GM23248 (cell line): ENCODE results near the gene IRF8. TPM values are rescaled to one million over a fixed set of nuclear protein-coding genes. Genes with fewer than 3 reads are reported as not detected.
A peak's percentile ranks its signal among the peaks of the same experiment; 100 is the strongest.

Experiments used
- DNase-seq: peaks from one replicate; pipeline ENCODE4 v3.0.0-alpha.2; 2015
- H2AFZ ChIP-seq: fragments of 200-600 bp; sonication (generic); 2 replicates; pipeline ENCODE4 v1.6.1; 2016; ENCODE audit warnings: antibody characterized with exemption
- H3F3A ChIP-seq: fragments of 200-600 bp; sonication (generic); 2 replicates; pipeline ENCODE4 v1.6.1; 2016; ENCODE audit warnings: mild to moderate bottlenecking, antibody characterized with exemption, mixed run types; ENCODE audit not compliant: insufficient read depth
- H3K27ac ChIP-seq: fragments of 200-600 bp; sonication (generic); 2 replicates; pipeline ENCODE4 v1.5.1; 2016; ENCODE audit warnings: mild to moderate bottlenecking
- H3K27me3 ChIP-seq: fragments of 200-600 bp; sonication (generic); replicated peaks from 2 replicates; pipeline ENCODE4 v1.6.1; 2016; ENCODE audit warnings: mild to moderate bottlenecking; ENCODE audit not compliant: insufficient read depth
- H3K36me3 ChIP-seq: fragments of 200-600 bp; sonication (generic); 2 replicates; pipeline ENCODE4 v1.6.1; 2016; ENCODE audit warnings: low read depth, mild to moderate bottlenecking
- H3K4me1 ChIP-seq: fragments of 200-600 bp; sonication (generic); 2 replicates; pipeline ENCODE4 v1.6.1; 2016; ENCODE audit warnings: mild to moderate bottlenecking; ENCODE audit not compliant: insufficient read depth
- H3K4me2 ChIP-seq: fragments of 200-600 bp; sonication (generic); one replicate; pipeline ENCODE4 v1.6.1; 2016; ENCODE audit warnings: mild to moderate bottlenecking; ENCODE audit not compliant: unreplicated experiment
- H3K4me3 ChIP-seq: fragments of 200-600 bp; sonication (generic); 2 replicates; pipeline ENCODE4 v1.5.1; 2016; ENCODE audit warnings: mild to moderate bottlenecking
- H3K79me2 ChIP-seq: fragments of 200-600 bp; sonication (generic); 2 replicates; pipeline ENCODE4 v1.6.1; 2016; ENCODE audit warnings: mild to moderate bottlenecking; ENCODE audit not compliant: insufficient read depth
- H3K9ac ChIP-seq: fragments of 200-600 bp; sonication (generic); 2 replicates; pipeline ENCODE4 v1.6.1; 2016; ENCODE audit warnings: mild to moderate bottlenecking
- H3K9me2 ChIP-seq: fragments of 200-600 bp; sonication (generic); 2 replicates; pipeline ENCODE4 v1.6.1; 2016; ENCODE audit warnings: mixed run types, mild to moderate bottlenecking, moderate library complexity; ENCODE audit not compliant: insufficient read depth
- H3K9me3 ChIP-seq: fragments of 200-600 bp; sonication (generic); one replicate; pipeline ENCODE4 v1.6.1; 2017; ENCODE audit warnings: low read depth
- H4K20me1 ChIP-seq: fragments of 200-600 bp; sonication (generic); 2 replicates; pipeline ENCODE4 v1.6.0; 2016; ENCODE audit not compliant: insufficient read depth
- EZH2 ChIP-seq: fragments of 200-600 bp; sonication (generic); IDR thresholded peaks from 2 replicates; pipeline ENCODE4 v1.6.1; 2018; ENCODE audit warnings: antibody characterized with exemption, mild to moderate bottlenecking; ENCODE audit not compliant: insufficient read depth, poor library complexity, severe bottlenecking
- EZH2phosphoT487 ChIP-seq: fragments of 200-600 bp; sonication (generic); IDR thresholded peaks from 2 replicates; pipeline ENCODE4 v1.6.1; 2018; ENCODE audit warnings: antibody characterized with exemption, moderate library complexity, mild to moderate bottlenecking, low read depth; ENCODE audit not compliant: insufficient read depth
- WGBS, 2 experiments: methylation state at CpG; one replicate each; pipeline ENCODE4 v1.1.6; 2015 to 2017; ENCODE audit warnings: low lambda C conversion rate in 2 of 2, low coverage in 1 of 2; ENCODE audit errors: missing lambda C conversion rate in 2 of 2; 5-methylcytosine and 5-hydroxymethylcytosine counted together
- in situ Hi-C: fragments of 300-500 bp; cut with MboI; formaldehyde crosslinking; loops from 2 replicates; pipeline ENCODE4 v1.15.0; 2020
- polyA plus RNA-seq: library from polyadenylated mRNA; unstranded; fragments of >200 nt; fragmentation: Nextera tagmentation; extraction: Ambion mirVana; gene quantifications from 2 replicates; pipeline ENCODE4 v1.2.1, GENCODE V29; 2016
- total RNA-seq: library from RNA; depleted of rRNA; stranded (reverse); fragments of >200 nt; shearing (Covaris generic); gene quantifications from 2 replicates; pipeline ENCODE4 v1.2.3, GENCODE V29; 2014

The IRF8 gene
- total and polyA plus RNA-seq, 2 experiments from 2014 or later: 0.31 TPM; not detected in 1

GRCh38 chr16:85927959-85928358 is 29.0 kb downstream of the IRF8 start:
- H3K27me3 ChIP-seq: peaks cover 63% of the 10 kb centered on the region
- H3K27ac ChIP-seq: no peak overlapping the region
- H4K20me1 ChIP-seq: no peaks in the 10 kb centered on the region
- no peak for TF ChIP-seq EZH2
- TF ChIP-seq EZH2phosphoT487: no peak
- no peaks in the 10 kb centered on the region for H3K36me3 ChIP-seq
- in situ Hi-C loops: no loop called here
- no peak overlapping the region for H3K9ac ChIP-seq
- no peaks in the 10 kb centered on the region for H3K4me1 ChIP-seq
- H3F3A ChIP-seq: no peaks in the 10 kb centered on the region
- WGBS, 2 experiments: 10 to 20% methylated on average over 7 of the region's 7 CpGs
- no peaks in the 10 kb centered on the region for H3K79me2 ChIP-seq
- H2AFZ ChIP-seq: no peak overlapping the region
- no peak for DNase-seq
- no peak overlapping the region for H3K4me2 ChIP-seq
- no peaks in the 10 kb centered on the region for H3K9me3 ChIP-seq
- H3K9me2 ChIP-seq: no peaks in the 10 kb centered on the region
- H3K4me3 ChIP-seq: no peak overlapping the region

DNA sequence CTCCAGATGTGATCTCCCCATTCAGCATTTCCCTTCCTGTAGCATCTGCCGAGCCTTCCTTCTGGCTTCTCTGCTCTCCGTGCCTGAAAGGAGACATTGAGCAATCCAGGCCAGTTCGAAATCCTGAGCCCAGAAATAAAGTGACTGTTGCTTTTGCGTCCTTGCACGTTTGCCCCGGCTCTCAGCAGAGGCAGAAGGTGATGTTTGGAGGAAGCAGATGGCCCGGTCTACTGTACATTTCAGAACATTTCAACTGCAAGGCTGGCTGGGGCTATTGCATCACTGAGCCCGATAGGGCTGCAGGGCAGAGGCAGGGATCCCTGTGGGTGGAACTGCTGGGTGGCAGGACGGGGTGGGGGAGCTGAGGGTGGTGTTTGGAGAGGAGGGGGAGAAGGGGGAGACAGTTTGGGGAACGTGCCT is 29.4 kb downstream of the IRF8 start:
- no peaks in the 10 kb centered on the region for H4K20me1 ChIP-seq
- no peaks in the 10 kb centered on the region for H3K36me3 ChIP-seq
- no peak overlapping the region for H3K4me2 ChIP-seq
- H3K27ac ChIP-seq: no peak overlapping the region
- H3K4me3 ChIP-seq: no peak overlapping the region
- no peak overlapping the region for H2AFZ ChIP-seq
- H3F3A ChIP-seq: no peaks in the 10 kb centered on the region
- 2 to 4% methylated on average over 9 to 10 of the region's 10 CpGs for WGBS, 2 experiments
- in situ Hi-C loops: no loop called here
- no peaks in the 10 kb centered on the region for H3K9me2 ChIP-seq
- peaks cover 61% of the 10 kb centered on the region for H3K27me3 ChIP-seq
- DNase-seq: peak; percentile 60
- H3K9me3 ChIP-seq: no peaks in the 10 kb centered on the region
- H3K4me1 ChIP-seq: no peaks in the 10 kb centered on the region
- no peak overlapping the region for H3K9ac ChIP-seq
- TF ChIP-seq EZH2phosphoT487: no peak
- TF ChIP-seq EZH2: no peak
- H3K79me2 ChIP-seq: no peaks in the 10 kb centered on the region

- no peak for DNase-seq
- Histone ChIP-seq H4K20me1 (no peaks in the 10 kb centered on the region), H3K4me2 (no peak overlapping the region), H3K4me1 (no peaks in the 10 kb centered on the region), H3K79me2 (no peaks in the 10 kb centered on the region), H3K27ac (no peak overlapping the region), H3K9me3 (no peaks in the 10 kb centered on the region), H3K36me3 (no peaks in the 10 kb centered on the region), H3K27me3 (peaks cover 64% of the 10 kb centered on the region), H3F3A (no peaks in the 10 kb centered on the region), H3K9me2 (no peaks in the 10 kb centered on the region), H3K9ac (no peak overlapping the region), H2AFZ (no peak overlapping the region), H3K4me3 (no peak overlapping the region)
- 77 to 83% methylated on average over 16 of the region's 16 CpGs for WGBS, 2 experiments
- no peak for TF ChIP-seq EZH2
- TF ChIP-seq EZH2phosphoT487: no peak
- in situ Hi-C loops: no loop called here
Measured at GRCh38 chr16:85929259-85929721, 30.3 kb downstream of the IRF8 start.

- H3K27ac ChIP-seq: no peak overlapping the region
- H3K9ac ChIP-seq: no peak overlapping the region
- in situ Hi-C loops: no loop called here
- H4K20me1 ChIP-seq: no peaks in the 10 kb centered on the region
- TF ChIP-seq EZH2 (no peak), EZH2phosphoT487 (no peak)
- H3K4me3 ChIP-seq: no peak overlapping the region
- no peak overlapping the region for H2AFZ ChIP-seq
- H3K27me3 ChIP-seq: peaks cover 72% of the 10 kb centered on the region
- H3K36me3 ChIP-seq: no peaks in the 10 kb centered on the region
- no peak overlapping the region for H3K4me2 ChIP-seq
- H3K79me2 ChIP-seq: no peaks in the 10 kb centered on the region
- H3K9me2 ChIP-seq: no peaks in the 10 kb centered on the region
- no peaks in the 10 kb centered on the region for H3K9me3 ChIP-seq
- DNase-seq: no peak
- no peaks in the 10 kb centered on the region for H3K4me1 ChIP-seq
- no peaks in the 10 kb centered on the region for H3F3A ChIP-seq
- 62 to 64% methylated on average over 15 of the region's 15 CpGs for WGBS, 2 experiments
Measured at GRCh38 chr16:85930301-85930700, 31.3 kb downstream of the IRF8 start.
